HG03469 (cell line): ENCODE measurements around the gene SMAD6.

Experiments used
- ATAC-seq: cut with Tn5 transposase; IDR thresholded peaks from one replicate; pipeline ENCODE4 v1.9.1; 2021; ENCODE audit warnings: mild to moderate bottlenecking, moderate library complexity, moderate number of reproducible peaks; ENCODE audit not compliant: unreplicated experiment

The SMAD6 gene

DNA sequence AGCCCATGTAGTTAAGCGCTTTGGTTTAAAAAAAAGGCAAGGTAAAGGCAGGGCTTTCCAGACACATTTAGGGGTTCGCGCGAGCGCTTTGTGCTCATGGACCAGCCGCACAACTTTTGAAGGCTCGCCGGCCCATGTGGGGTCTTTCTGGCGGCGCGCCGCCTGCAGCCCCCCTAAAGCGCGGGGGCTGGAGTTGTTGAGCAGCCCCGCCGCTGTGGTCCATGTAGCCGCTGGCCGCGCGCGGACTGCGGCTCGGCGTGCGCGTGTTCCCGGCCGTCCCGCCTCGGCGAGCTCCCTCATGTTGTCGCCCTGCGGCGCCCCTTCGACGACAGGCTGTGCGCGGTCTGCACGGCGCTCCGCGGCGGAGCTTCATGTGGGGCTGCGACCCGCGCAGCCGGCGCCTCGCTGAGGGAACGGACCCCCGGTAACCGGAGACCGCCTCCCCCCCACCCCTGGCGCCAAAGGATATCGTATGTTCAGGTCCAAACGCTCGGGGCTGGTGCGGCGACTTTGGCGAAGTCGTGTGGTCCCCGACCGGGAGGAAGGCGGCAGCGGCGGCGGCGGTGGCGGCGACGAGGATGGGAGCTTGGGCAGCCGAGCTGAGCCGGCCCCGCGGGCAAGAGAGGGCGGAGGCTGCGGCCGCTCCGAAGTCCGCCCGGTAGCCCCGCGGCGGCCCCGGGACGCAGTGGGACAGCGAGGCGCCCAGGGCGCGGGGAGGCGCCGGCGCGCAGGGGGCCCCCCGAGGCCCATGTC lies 927 bp downstream of the SMAD6 start:
- no peak for ATAC-seq

GRCh38 chr15:66703540-66703941 lies 1.5 kb downstream of the SMAD6 start:
- no peak for ATAC-seq

GRCh38 chr15:66704019-66704802 lies 2.2 kb downstream of the SMAD6 start:
- no peak for ATAC-seq

GRCh38 chr15:66704803-66705153 lies 2.7 kb downstream of the SMAD6 start:
- no peak for ATAC-seq

- no peak for ATAC-seq
These were observed 3.5 kb downstream of the SMAD6 start for GRCh38 chr15:66705277-66706146.

GRCh38 chr15:66706225-66706732 lies 4.2 kb downstream of the SMAD6 start:
- no peak for ATAC-seq

GRCh38 chr15:66706840-66707239 lies 4.8 kb downstream of the SMAD6 start:
- no peak for ATAC-seq

- no peak for ATAC-seq
These were observed 5.5 kb downstream of the SMAD6 start for GRCh38 chr15:66707310-66708082.

- no peak for ATAC-seq
These were observed 6.4 kb downstream of the SMAD6 start for GRCh38 chr15:66708389-66708788.

DNA sequence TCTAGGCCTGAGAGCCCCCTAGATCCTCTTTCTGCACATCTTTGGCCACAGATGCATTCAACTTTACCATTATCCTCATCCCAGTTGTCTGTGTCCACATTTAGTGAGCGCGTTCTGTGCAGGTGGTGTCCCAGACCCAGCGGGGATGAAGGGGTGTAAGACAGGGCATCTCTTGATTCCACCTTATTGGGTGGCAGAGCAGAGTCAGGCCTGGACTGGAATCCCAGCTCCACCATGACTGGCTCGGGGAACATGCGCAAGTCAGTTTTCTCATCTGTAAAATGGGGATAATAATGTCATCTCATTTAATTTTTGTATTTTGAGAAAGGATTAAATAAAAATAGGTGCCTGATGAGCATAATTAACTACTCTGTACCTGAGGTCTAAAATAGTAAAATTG lies 7.8 kb downstream of the SMAD6 start:
- no peak for ATAC-seq

GRCh38 chr15:66711260-66711659 lies 9.2 kb downstream of the SMAD6 start:
- no peak for ATAC-seq

- ATAC-seq, result no peak
These were observed 9.8 kb downstream of the SMAD6 start for GRCh38 chr15:66711862-66712261.

DNA sequence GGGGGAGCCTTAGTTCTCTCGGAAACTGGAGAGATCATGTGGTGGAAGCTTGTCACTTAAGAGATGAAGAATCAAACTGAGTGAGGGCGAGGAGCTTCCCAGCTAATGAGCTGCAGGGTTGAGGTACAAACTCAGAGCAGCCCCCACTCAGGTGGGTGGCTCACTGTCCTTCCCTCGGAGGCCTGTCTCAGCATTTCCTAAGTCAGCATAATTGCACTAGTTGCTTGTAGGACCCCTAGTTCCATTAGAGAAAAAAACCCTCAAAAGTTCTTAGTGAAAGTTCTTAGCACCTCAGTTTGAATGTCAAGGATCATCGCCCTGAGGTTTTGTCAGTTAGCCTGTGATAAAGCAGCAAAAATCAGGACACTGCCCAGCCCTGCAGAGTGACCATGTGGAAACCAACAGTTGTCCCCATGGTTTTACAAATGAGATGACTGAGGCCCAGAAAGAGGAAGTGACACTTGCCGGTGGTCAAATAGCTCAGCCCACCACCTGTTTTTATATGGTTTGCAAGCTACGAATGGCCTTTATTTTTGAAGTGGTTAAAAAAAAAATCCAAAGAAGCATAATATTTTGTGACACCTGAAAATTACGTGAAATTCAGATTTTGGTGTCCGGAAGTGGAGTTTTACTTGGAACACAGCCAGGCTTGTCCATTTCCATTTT lies 11.9 kb downstream of the SMAD6 start:
- no peak for ATAC-seq

DNA sequence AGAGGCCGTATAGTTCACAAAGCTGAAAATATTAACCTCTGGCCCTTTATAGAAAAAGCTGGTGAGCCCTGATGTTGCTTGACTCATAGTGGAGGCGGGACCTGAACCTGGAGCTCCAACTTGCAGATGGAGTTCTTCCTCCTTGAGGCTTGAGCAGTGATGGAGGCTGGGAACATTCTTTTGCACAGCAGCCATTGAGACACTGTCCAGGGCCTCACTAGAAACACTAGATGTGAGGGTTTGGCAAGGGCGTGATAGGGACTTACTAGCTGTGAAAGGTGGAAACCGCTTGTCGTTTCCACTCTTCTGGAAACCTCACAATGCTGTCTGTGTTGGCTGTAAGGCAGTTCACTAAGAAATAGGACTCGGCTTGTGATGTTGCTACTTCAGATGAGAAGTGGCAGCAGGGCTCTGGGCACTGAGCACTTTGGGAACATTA lies 12.5 kb downstream of the SMAD6 start:
- ATAC-seq, result no peak

GRCh38 chr15:66715181-66715624 lies 13.2 kb downstream of the SMAD6 start:
- no peak for ATAC-seq

DNA sequence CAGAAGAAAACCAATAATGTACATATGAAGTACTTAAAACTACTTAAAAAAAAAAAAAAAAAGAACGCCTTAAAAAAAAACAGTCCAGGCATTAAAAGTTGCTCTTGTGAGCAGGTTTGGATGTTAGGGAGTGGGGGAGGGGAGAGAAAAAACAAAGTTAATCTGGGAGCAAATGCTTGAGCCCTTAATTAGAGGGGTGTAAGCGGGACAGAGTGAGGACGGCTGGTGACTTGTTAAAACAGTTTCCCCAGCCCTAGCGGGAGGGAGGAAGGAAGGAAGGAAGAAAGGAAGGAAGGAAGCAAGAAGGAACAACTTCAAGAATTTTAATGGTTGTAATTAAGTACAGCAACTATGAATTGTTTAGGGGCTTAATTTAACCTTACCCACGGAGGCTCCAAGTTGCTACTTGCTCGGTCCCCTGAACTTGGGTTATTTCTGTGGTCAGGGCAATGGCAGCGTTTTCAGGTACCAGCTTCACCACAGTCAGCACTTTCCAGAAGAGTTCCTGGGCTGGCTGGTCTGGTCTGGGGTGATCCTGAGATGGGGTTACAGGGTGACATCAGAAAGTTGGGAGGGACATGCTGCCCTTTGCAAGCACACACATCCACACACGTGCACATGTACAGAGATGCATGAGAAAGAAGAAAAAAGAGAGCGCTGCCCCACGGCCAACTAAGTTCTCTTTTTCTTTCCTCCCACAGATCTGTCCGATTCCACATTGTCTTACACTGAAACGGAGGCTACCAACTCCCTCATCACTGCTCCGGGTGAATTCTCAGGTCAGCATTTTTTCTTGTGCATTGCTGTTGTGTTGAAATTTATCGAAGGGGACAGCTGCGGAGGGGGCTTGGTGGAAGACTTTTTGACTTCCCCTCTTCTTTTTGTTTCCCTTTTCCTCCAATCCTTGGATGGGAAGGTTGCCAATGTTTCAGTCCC lies 14.0 kb downstream of the SMAD6 start:
- ATAC-seq, result no peak

GRCh38 chr15:66716656-66717020 lies 14.6 kb downstream of the SMAD6 start:
- ATAC-seq, result no peak

DNA sequence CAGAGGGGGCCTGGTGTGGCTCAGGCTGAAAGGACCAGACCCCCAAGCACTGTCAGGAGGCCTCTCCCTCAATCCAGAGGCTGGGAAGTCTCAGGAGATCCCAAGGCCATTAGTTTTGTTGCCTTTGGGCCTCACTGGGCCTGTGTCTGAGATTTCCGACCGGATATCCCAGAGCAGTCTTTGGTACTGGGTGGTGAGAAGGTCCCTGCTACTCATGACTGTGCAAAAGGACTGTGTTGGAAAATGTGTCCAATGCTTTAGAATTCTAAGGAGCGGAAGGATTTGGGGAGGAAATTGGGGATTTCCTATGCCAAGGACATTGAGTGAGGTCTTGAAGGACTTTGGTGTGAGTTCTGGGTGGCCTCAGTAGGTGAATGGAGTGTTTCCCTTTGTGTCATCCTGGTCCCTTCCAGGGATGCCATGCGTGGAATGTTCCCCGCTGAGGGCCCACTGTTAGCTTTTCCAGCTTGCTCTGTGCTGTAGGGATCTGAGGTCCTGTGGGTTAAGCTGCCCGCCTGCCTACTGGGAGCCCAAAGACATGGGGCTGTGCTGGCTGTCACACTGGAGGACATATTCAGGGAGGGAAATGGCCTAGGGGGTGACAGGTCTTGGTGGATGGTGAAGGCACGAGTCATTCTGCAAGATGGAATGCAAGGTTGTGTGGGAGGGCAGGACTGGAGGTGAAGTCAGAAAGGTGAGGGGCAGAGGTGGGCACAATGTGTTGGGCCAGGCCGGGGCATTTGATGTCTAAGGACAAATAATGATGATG lies 16.4 kb downstream of the SMAD6 start:
- no peak for ATAC-seq
